C4-2B (cell line): ENCODE results near the gene BRSK2.

ENCODE experiments used
- H3K27ac ChIP-seq: fragments of 450-650 bp; 2 replicates; pipeline ENCODE4 v1.5.1; 2017
- CTCF ChIP-seq: fragments of 450-650 bp; conservative IDR thresholded peaks from 2 replicates; pipeline ENCODE4 v1.5.1; 2017; ENCODE audit warnings: mild to moderate bottlenecking
- ZFX ChIP-seq: fragments of 450-650 bp; IDR thresholded peaks from 2 replicates; pipeline ENCODE4 v1.6.1; 2017

BRSK2 gene

GRCh38 chr11:1466784-1467183, 77.0 kb downstream of the BRSK2 start:
- H3K27ac ChIP-seq, result no peak overlapping the region
- TF ChIP-seq ZFX, result no peak
- no peak for TF ChIP-seq CTCF

- no peak overlapping the region for H3K27ac ChIP-seq
- no peak for TF ChIP-seq CTCF
- no peak for TF ChIP-seq ZFX
Observed at GRCh38 chr11:1467270-1467669, 77.5 kb downstream of the BRSK2 start.

- no peak for TF ChIP-seq CTCF
- TF ChIP-seq ZFX, result no peak
Observed at GRCh38 chr11:1468002-1468401, 78.3 kb downstream of the BRSK2 start.

GRCh38 chr11:1468473-1469066, 78.8 kb downstream of the BRSK2 start:
- TF ChIP-seq ZFX (no peak), CTCF (no peak)
- no peak overlapping the region for H3K27ac ChIP-seq

More at GRCh38 chr11:1468002-1468401, 78.3 kb downstream of the BRSK2 start:
- no peak overlapping the region for H3K27ac ChIP-seq

- no peak for TF ChIP-seq ZFX
- no peak for TF ChIP-seq CTCF
Observed at GRCh38 chr11:1469287-1469910, 79.7 kb downstream of the BRSK2 start.

GRCh38 chr11:1469911-1470680, 80.4 kb downstream of the BRSK2 start:
- no peak for TF ChIP-seq CTCF
- TF ChIP-seq ZFX, result no peak
- no peak overlapping the region for H3K27ac ChIP-seq

More at GRCh38 chr11:1469287-1469910, 79.7 kb downstream of the BRSK2 start:
- no peak overlapping the region for H3K27ac ChIP-seq
